ENCODE measurements around the gene HCN3.

Gene HCN3

DNA sequence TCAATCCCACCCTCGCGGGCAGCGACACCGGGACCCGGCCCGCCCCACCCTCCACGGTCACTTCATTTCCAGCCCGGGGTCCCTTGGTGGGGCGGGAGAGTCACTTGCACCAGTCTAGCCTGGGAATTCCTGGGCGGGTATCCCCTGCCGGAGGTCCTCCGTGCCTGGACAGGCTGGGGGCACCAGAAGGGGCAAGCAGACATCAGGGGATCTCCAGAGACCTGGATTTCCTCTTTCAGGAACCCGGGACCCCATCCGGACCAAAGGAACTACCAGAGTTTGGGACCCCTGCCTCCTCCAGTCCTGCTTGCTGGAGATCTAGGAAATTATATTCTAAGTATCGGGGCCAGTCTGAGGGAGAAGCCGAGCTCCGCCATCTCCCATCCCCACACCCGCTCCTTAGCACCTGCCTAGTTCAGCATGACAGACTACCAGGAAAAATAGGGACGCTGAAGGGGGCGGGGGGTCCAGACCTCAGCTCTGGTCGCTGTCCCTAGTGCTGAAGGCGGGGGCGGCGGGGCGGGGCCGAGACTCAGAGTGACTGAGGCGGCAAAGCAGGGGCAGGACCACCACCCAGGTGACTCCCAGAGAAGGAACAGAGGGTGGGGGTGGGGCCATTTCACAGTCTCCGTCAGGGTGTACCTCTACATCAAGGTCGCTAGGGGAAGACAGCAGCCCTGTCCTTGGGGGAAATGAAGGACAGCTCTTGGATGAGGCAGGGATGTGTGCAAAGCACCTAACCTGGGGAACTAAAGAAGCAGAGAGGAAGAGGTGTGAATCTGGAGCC, 832 bp downstream of the HCN3 start:
- peak; percentile 97 for DNase-seq
- Mint-ChIP-seq H3K27ac (no peak overlapping the region), H3K27me3 (ENCODE audit: low read depth, poor library complexity) (peaks cover 10% of the 10 kb centered on the region), H3K4me3 (peak overlapping the region; percentile 80), H3K4me1 (peaks cover 32% of the 10 kb centered on the region), H3K36me3 (ENCODE audit: low read depth) (peaks cover 7% of the 10 kb centered on the region), H3K9me3 (no peaks in the 10 kb centered on the region)
- TF ChIP-seq, protein P1, sequence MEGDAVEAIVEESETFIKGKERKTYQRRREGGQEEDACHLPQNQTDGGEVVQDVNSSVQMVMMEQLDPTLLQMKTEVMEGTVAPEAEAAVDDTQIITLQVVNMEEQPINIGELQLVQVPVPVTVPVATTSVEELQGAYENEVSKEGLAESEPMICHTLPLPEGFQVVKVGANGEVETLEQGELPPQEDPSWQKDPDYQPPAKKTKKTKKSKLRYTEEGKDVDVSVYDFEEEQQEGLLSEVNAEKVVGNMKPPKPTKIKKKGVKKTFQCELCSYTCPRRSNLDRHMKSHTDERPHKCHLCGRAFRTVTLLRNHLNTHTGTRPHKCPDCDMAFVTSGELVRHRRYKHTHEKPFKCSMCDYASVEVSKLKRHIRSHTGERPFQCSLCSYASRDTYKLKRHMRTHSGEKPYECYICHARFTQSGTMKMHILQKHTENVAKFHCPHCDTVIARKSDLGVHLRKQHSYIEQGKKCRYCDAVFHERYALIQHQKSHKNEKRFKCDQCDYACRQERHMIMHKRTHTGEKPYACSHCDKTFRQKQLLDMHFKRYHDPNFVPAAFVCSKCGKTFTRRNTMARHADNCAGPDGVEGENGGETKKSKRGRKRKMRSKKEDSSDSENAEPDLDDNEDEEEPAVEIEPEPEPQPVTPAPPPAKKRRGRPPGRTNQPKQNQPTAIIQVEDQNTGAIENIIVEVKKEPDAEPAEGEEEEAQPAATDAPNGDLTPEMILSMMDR (IDR thresholded peaks at IDR 0.05), result peak; percentile 26

DNA sequence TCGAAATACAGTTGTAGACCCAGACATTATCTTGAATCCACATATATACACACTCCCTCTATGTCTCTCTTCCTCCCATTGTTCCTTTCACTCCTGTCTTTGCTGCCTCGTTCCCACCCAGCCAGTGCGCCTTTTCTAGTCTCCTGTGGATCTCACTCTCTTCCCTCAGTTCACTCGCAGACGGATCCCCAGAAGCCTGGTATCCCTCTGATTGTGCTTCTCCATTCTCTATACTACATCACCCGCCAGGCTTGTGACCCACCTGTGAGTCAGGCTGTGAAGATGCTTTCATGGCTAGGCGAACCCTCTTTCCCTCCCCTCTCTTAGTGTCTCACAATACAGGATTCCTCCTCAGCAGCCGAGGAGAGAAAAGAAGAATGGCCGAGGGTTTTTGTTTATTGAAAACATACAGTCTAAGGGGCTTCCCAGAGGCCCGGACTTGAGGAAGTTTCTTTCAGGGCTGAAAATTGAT, 1.5 kb downstream of the HCN3 start:
- TF ChIP-seq, protein P1 (IDR thresholded peaks at IDR 0.05), result peak; percentile 2
- H3K27ac Mint-ChIP-seq, result no peak overlapping the region
- peaks cover 10% of the 10 kb centered on the region for H3K27me3 Mint-ChIP-seq (ENCODE audit: low read depth, poor library complexity)
- peak overlapping the region; percentile 80 for H3K4me3 Mint-ChIP-seq
- H3K4me1 Mint-ChIP-seq, result peaks cover 30% of the 10 kb centered on the region
- H3K36me3 Mint-ChIP-seq (ENCODE audit: low read depth), result peaks cover 7% of the 10 kb centered on the region
- no peaks in the 10 kb centered on the region for H3K9me3 Mint-ChIP-seq
- no peak for DNase-seq

DNA sequence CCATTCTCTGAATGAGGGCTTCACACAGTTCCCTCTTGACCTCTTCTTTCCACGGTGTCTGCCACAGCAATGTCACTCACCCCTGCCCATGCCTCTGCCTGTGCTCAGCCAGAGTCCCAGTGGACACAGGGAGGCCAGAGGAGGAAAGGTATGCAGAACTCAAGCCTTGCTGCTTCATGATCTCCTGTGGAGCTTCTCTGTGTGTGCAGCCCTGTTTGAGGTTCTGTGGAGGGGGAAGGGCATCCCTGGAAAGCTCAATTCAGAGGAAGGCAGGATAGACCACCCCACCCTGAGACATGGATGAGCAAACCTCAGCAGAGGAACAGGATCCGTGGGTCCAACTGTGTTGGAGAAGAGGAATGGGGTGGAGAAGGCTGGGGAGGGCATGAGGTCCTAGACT, 2.0 kb downstream of the HCN3 start:
- Mint-ChIP-seq H3K4me1 (peaks cover 26% of the 10 kb centered on the region), H3K9me3 (no peaks in the 10 kb centered on the region), H3K27ac (no peak overlapping the region), H3K36me3 (ENCODE audit: low read depth) (peaks cover 7% of the 10 kb centered on the region), H3K4me3 (no peak overlapping the region), H3K27me3 (ENCODE audit: low read depth, poor library complexity) (peaks cover 10% of the 10 kb centered on the region)
- TF ChIP-seq, protein P1 (IDR thresholded peaks at IDR 0.05), result no peak
- no peak for DNase-seq

DNA sequence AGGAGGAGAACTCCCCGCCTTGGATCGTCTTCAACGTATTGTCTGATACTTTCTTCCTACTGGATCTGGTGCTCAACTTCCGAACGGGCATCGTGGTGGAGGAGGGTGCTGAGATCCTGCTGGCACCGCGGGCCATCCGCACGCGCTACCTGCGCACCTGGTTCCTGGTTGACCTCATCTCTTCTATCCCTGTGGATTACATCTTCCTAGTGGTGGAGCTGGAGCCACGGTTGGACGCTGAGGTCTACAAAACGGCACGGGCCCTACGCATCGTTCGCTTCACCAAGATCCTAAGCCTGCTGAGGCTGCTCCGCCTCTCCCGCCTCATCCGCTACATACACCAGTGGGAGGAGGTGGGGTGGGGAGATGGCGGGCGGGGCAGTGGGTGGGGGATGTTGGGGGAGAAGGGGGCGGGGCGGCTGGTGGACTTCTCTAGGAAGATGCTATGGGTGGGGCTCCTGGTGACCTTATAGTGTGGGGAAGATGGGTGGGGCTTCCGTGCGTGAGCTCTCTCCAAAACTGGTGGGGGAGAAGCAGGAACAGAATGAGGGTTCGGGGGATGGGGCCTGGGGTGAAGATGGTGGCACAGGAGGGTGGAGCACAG, 5.3 kb downstream of the HCN3 start:
- H3K4me3 Mint-ChIP-seq, result no peak overlapping the region
- H3K36me3 Mint-ChIP-seq (ENCODE audit: low read depth), result peaks cover 7% of the 10 kb centered on the region
- H3K27me3 Mint-ChIP-seq (ENCODE audit: low read depth, poor library complexity), result peaks cover 6% of the 10 kb centered on the region
- H3K4me1 Mint-ChIP-seq, result peaks cover 16% of the 10 kb centered on the region
- DNase-seq, result no peak
- TF ChIP-seq, protein P1 (IDR thresholded peaks at IDR 0.05), result no peak
- H3K9me3 Mint-ChIP-seq, result no peaks in the 10 kb centered on the region
- no peak overlapping the region for H3K27ac Mint-ChIP-seq

DNA sequence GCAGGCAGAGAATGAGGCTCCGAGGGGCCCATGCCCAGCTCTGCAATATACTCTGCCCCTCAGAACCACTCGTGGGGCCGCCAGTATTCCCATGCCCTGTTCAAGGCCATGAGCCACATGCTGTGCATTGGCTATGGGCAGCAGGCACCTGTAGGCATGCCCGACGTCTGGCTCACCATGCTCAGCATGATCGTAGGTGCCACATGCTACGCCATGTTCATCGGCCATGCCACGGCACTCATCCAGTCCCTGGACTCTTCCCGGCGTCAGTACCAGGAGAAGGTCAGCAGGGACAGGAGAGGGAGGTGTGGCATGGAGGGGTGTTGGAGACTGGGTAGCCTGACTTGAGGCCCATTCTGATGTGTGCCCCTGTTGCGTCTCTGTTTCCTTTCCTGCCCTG, 7.2 kb downstream of the HCN3 start:
- Mint-ChIP-seq H3K9me3 (no peaks in the 10 kb centered on the region), H3K4me3 (no peak overlapping the region), H3K27ac (no peak overlapping the region), H3K4me1 (peaks cover 2% of the 10 kb centered on the region), H3K36me3 (ENCODE audit: low read depth) (peaks cover 4% of the 10 kb centered on the region), H3K27me3 (ENCODE audit: low read depth, poor library complexity) (peaks cover 3% of the 10 kb centered on the region)
- TF ChIP-seq, protein P1 (IDR thresholded peaks at IDR 0.05), result no peak
- no peak for DNase-seq

All from nephron progenitor cell (in vitro differentiated cells).